Stomach (tissue), 9 donors: ENCODE results near the gene NUP153. TPM values are rescaled to one million over a fixed set of nuclear protein-coding genes. Genes with fewer than 3 reads are reported as not detected.
"Not testable (repeated sequence)": the region's sequence is repeated elsewhere in the genome, so short reads cannot be mapped to it uniquely, and the experiment has no call there.

Experiments used
- DNase-seq, 2 donors: peaks; one replicate each; pipeline versions ENCODE4 v3.0.0 to v3.0.0-alpha.2; 2013 to 2019
- H3K27ac ChIP-seq, 5 donors: fragments of 200-600 bp in 4 of 5; sonication (generic) in 4 of 5; one replicate each; pipeline ENCODE4 v1.5.1; 2013 to 2019; ENCODE audit warnings: mild to moderate bottlenecking in 1 of 5, moderate library complexity in 1 of 5
- H3K27me3 ChIP-seq, 3 donors: fragments of 200-600 bp; sonication (generic); one replicate each; pipeline ENCODE4 v1.5.1; 2017 to 2019; ENCODE audit warnings: mixed run types in 1 of 3
- H3K36me3 ChIP-seq, 4 donors: fragments of 200-600 bp; sonication (generic); 1 replicate in 3 of 4; 2 replicates in 1 of 4; pipeline ENCODE4 v1.5.1; 2016 to 2019
- H3K4me1 ChIP-seq, 4 donors: fragments of 200-600 bp; sonication (generic); one replicate each; pipeline ENCODE4 v1.5.1; 2016 to 2019
- H3K4me3 ChIP-seq, 4 donors: fragments of 200-600 bp; sonication (generic) in 3 of 4; one replicate each; pipeline ENCODE4 v1.5.1; 2016 to 2019; ENCODE audit warnings: mild to moderate bottlenecking in 1 of 4
- H3K9me3 ChIP-seq, 4 donors: fragments of 200-600 bp; sonication (generic); one replicate each; pipeline ENCODE4 v1.5.1; 2016 to 2019
- CTCF ChIP-seq, 7 experiments: fragments of 450-650 bp in 4 of 7; fragments of 200-600 bp in 3 of 7; sonication (generic) in 3 of 7; IDR thresholded peaks; one replicate each; pipeline ENCODE4 v1.5.1; 2016 to 2019; ENCODE audit warnings: antibody characterized with exemption in 7 of 7, control low read depth in 2 of 7, mild to moderate bottlenecking in 1 of 7
- EP300 ChIP-seq: sonication (generic); formaldehyde crosslinking; IDR thresholded peaks from one replicate; pipeline ENCODE4 v1.6.1; 2017; ENCODE audit warnings: antibody characterized with exemption
- POLR2A ChIP-seq, 4 donors: fragments of 450-650 bp; IDR thresholded peaks; one replicate each; pipeline ENCODE4 v1.6.1; 2016; ENCODE audit warnings: antibody characterized with exemption in 4 of 4, control low read depth in 2 of 4, mild to moderate bottlenecking in 1 of 4, moderate library complexity in 1 of 4
- POLR2AphosphoS5 ChIP-seq, 3 donors: sonication (generic); formaldehyde crosslinking; IDR thresholded peaks; one replicate each; pipeline ENCODE4 v1.6.1; 2016; ENCODE audit warnings: antibody characterized with exemption in 3 of 3
- WGBS, 5 donors: extraction: QIAGEN DNeasy Blood & Tissue Kit in 3 of 5; methylation state at CpG; one replicate each; pipeline versions ENCODE4 v1.1.5 to v1.1.7; 2013 to 2018; 5-methylcytosine and 5-hydroxymethylcytosine counted together
- intact Hi-C: fragments of 100-400 bp; cut with DNase I; formaldehyde crosslinking; loops from one replicate; pipeline ENCODE4 v1.15.1; 2023; ENCODE audit warnings: low total_unique reads
- polyA plus RNA-seq, 3 donors: library from polyadenylated mRNA; stranded (reverse); fragments of 200-250 nt; gene quantifications; one replicate each; pipeline ENCODE4 v1.2.3, GENCODE V29; 2013
- total RNA-seq, 5 donors: library from RNA; depleted of rRNA; stranded (reverse); fragments of >200 nt; gene quantifications; one replicate each; pipeline versions ENCODE4 v1.1.0 to v1.2.3, GENCODE V29; 2014 to 2016
- donor health status: healthy with polysubstance abuse.
- donor health status: Bipolar disorder and iron deficiency.
- donor health status: healthy.

The NUP153 gene
- total and polyA plus RNA-seq, 8 donors: 5.2 to 50.5 (median 18.2) TPM

DNA sequence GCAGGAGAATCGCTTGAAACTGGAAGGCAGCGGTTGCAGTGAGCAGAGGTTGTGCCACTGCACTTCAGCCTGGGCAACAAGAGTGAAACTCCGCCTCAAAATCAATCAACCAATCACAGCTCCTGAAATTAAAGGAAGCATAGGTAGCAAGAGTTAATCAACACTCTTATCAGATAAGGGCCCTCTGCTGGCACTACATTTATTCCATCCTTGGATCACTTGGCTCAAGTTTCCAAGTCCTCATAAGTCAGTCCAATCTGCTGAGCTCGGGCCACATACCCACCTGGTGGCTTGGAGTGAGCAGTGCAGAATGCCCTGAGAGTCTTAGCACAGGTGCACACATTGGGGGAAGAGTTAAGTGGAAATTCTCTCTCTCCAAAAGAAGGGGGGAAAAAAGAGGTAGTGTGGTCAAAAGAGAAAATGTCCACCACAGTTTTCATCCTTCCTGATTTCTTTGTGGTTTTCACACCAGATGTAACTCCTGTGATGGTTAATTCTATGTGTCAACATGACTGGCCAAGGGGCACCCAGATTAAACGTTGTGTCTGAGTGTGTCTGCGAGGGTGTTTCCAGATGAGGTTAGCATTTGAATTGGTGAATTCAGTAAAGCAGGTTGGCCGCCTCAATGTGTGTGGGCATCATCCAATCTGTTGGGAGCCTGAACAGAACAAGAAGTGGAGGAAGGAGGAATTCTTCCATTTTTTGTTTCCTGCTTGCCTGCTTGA is 120.8 kb downstream of the NUP153 start:
- TF ChIP-seq POLR2AphosphoS5 (IDR thresholded peaks at IDR 0.05) (no peak), EP300 (no peak), CTCF (IDR thresholded peaks at IDR 0.05) (peak in 2 of 7 experiments; percentile 6 to 12), POLR2A (IDR thresholded peaks at IDR 0.05) (no peak)
- Histone ChIP-seq H3K4me1 (peaks cover 0 to 21% (median 13%) of the 10 kb centered on the region in 4 donors), H3K4me3 (no peak overlapping the region), H3K36me3 (no peaks in the 10 kb centered on the region), H3K27me3 (peaks cover 0 to under 1% (median 0%) of the 10 kb centered on the region in 3 donors), H3K27ac (no peak overlapping the region), H3K9me3 (no peaks in the 10 kb centered on the region)
- intact Hi-C loops: loop anchor here (5.0 to 10.0 kb wide), 2 partner anchors 219 to 429 kb away; no protein-coding TSS in a partner anchor
- 56 to 69% (median 65%) methylated on average over 7 of the region's 7 CpGs for WGBS, 5 donors
- peak in 1 of 2 donors; percentile 16 for DNase-seq

- TF ChIP-seq CTCF (IDR thresholded peaks at IDR 0.05): peak in 5 of 7 experiments; percentile 65 to 87 (median 78)
- no peak for TF ChIP-seq POLR2A (IDR thresholded peaks at IDR 0.05)
- TF ChIP-seq POLR2AphosphoS5 (IDR thresholded peaks at IDR 0.05): no peak
- TF ChIP-seq EP300: no peak
- H3K27ac ChIP-seq: peak overlapping the region in 4 of 5 donors; percentile 42 to 79 (median 56)
- DNase-seq: peak in 1 of 2 donors; percentile 87
These were observed 122.4 kb downstream of the NUP153 start for GRCh38 chr6:17584241-17584803.

GRCh38 chr6:17583811-17584210 is 122.9 kb downstream of the NUP153 start:
- no peaks in the 10 kb centered on the region for H3K9me3 ChIP-seq
- no peak for TF ChIP-seq POLR2A (IDR thresholded peaks at IDR 0.05)
- TF ChIP-seq POLR2AphosphoS5 (IDR thresholded peaks at IDR 0.05): no peak
- no peak for TF ChIP-seq CTCF (IDR thresholded peaks at IDR 0.05)
- TF ChIP-seq EP300: no peak
- peak in 1 of 2 donors; percentile 39 for DNase-seq
- intact Hi-C loops: loop anchor here (10.0 kb wide), 1 partner anchor 221 kb away; no protein-coding TSS in a partner anchor
- no peak overlapping the region for H3K4me3 ChIP-seq
- no peaks in the 10 kb centered on the region for H3K36me3 ChIP-seq
- 13 to 31% (median 19%) methylated on average over 5 of the region's 5 CpGs for WGBS, 5 donors
- peak overlapping the region in 4 of 5 donors; percentile 42 to 79 (median 56) for H3K27ac ChIP-seq
- peaks cover 0 to 29% (median 17%) of the 10 kb centered on the region in 4 donors for H3K4me1 ChIP-seq
- peaks cover 0 to 8% (median 0%) of the 10 kb centered on the region in 3 donors for H3K27me3 ChIP-seq

More at GRCh38 chr6:17584241-17584803, 122.4 kb downstream of the NUP153 start:
- no peak overlapping the region for H3K4me3 ChIP-seq
- WGBS, 5 donors: 2 to 7% (median 4%) methylated on average over 7 of the region's 7 CpGs
- no peaks in the 10 kb centered on the region for H3K36me3 ChIP-seq
- H3K9me3 ChIP-seq: no peaks in the 10 kb centered on the region
- intact Hi-C loops: loop anchor here (10.0 kb wide), 1 partner anchor 220 kb away; no protein-coding TSS in a partner anchor
- peaks cover 0 to 8% (median 0%) of the 10 kb centered on the region in 3 donors for H3K27me3 ChIP-seq
- peaks cover 0 to 29% (median 17%) of the 10 kb centered on the region in 4 donors for H3K4me1 ChIP-seq

GRCh38 chr6:17581282-17581681 is 125.4 kb downstream of the NUP153 start:
- not testable (repeated sequence) for DNase-seq, H3K36me3 ChIP-seq, H3K27me3 ChIP-seq
- Histone ChIP-seq H3K9me3 (peaks cover 4 to 13% (median 7%) of the 10 kb centered on the region in 4 donors), H3K4me3 (peak overlapping the region in 1 of 4 donors; percentile 56), H3K4me1 (peaks cover 0 to 28% (median 17%) of the 10 kb centered on the region in 4 donors), H3K27ac (peak overlapping the region in 1 of 5 donors; percentile 88)
- intact Hi-C loops: loop anchor here (10.0 kb wide), 1 partner anchor 224 kb away; no protein-coding TSS in a partner anchor
- WGBS, 5 donors: 84 to 94% (median 91%) methylated on average over 7 of the region's 7 CpGs
